GM12874 (cell line): ENCODE results near the gene EVPLL.

Experiments
- CTCF ChIP-seq: IDR thresholded peaks from 2 replicates; pipeline ENCODE4 v1.5.1; 2011; ENCODE audit warnings: low read depth, mild to moderate bottlenecking, control low read depth, low read length, moderate library complexity; ENCODE audit not compliant: insufficient read depth

The EVPLL gene

GRCh38 chr17:18377437-18378204 lies at the start of gene EVPLL:
Gene EVPLL (plus strand): TSS chr17:18377778. CDS start chr17:18380938, 3,160 bp downstream.
- TF ChIP-seq CTCF: no peak

- TF ChIP-seq CTCF: no peak
These were observed 48.9 kb upstream of the EVPLL start for GRCh38 chr17:18328643-18329204.

GRCh38 chr17:18331879-18332278 lies 45.7 kb upstream of the EVPLL start:
- no peak for TF ChIP-seq CTCF

GRCh38 chr17:18332909-18333489 lies 44.6 kb upstream of the EVPLL start:
- TF ChIP-seq CTCF: no peak

- no peak for TF ChIP-seq CTCF
These were observed 37.6 kb upstream of the EVPLL start for GRCh38 chr17:18339933-18340332.

- TF ChIP-seq CTCF: no peak
These were observed 33.6 kb upstream of the EVPLL start for GRCh38 chr17:18344021-18344420.

- no peak for TF ChIP-seq CTCF
These were observed 24.0 kb upstream of the EVPLL start for GRCh38 chr17:18353541-18353940.
